Esophagus muscularis mucosa (tissue), 4 donors: ENCODE data around the gene MB.
A peak's percentile ranks its signal among the peaks of the same experiment; 100 is the strongest.

ENCODE experiments used
- EP300 ChIP-seq: sonication (generic); formaldehyde crosslinking; IDR thresholded peaks from one replicate; pipeline ENCODE4 v1.6.1; 2017; ENCODE audit warnings: antibody characterized with exemption
- POLR2A ChIP-seq: fragments of 450-650 bp; IDR thresholded peaks from one replicate; pipeline ENCODE4 v1.6.1; 2017; ENCODE audit warnings: antibody characterized with exemption, moderate library complexity, mild to moderate bottlenecking, low read depth
- POLR2AphosphoS5 ChIP-seq, 2 donors: sonication (generic); formaldehyde crosslinking; IDR thresholded peaks; one replicate each; pipeline ENCODE4 v1.6.1; 2017; ENCODE audit warnings: antibody characterized with exemption in 2 of 2
- TF ChIP-seq, protein P1 (sequence below), 3 experiments: fragments of 200-600 bp in 2 of 3; fragments of 450-650 bp in 1 of 3; sonication (generic) in 2 of 3; IDR thresholded peaks; one replicate each; pipeline ENCODE4 v1.5.1; 2017 to 2019; ENCODE audit warnings: antibody characterized with exemption in 3 of 3, mild to moderate bottlenecking in 2 of 3, moderate library complexity in 1 of 3

GRCh38 chr22:35627267-35628041, 10.3 kb upstream of the MB start:
- TF ChIP-seq EP300 (no peak), POLR2A (no peak), POLR2AphosphoS5 (IDR thresholded peaks at IDR 0.05) (peak; percentile 43 to 62)
- TF ChIP-seq, protein P1, sequence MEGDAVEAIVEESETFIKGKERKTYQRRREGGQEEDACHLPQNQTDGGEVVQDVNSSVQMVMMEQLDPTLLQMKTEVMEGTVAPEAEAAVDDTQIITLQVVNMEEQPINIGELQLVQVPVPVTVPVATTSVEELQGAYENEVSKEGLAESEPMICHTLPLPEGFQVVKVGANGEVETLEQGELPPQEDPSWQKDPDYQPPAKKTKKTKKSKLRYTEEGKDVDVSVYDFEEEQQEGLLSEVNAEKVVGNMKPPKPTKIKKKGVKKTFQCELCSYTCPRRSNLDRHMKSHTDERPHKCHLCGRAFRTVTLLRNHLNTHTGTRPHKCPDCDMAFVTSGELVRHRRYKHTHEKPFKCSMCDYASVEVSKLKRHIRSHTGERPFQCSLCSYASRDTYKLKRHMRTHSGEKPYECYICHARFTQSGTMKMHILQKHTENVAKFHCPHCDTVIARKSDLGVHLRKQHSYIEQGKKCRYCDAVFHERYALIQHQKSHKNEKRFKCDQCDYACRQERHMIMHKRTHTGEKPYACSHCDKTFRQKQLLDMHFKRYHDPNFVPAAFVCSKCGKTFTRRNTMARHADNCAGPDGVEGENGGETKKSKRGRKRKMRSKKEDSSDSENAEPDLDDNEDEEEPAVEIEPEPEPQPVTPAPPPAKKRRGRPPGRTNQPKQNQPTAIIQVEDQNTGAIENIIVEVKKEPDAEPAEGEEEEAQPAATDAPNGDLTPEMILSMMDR (IDR thresholded peaks at IDR 0.05) = peak; percentile 59 to 78 (median 65)
